GM12864 (cell line): ENCODE results near the gene OSBPL3.

Experiments
- DNase-seq: peaks from one replicate; pipeline ENCODE4 v3.0.0-alpha.2; 2011; ENCODE audit warnings: low read depth
- H3K4me3 ChIP-seq: 2 replicates; pipeline ENCODE4 v1.5.1; 2011; ENCODE audit warnings: mild to moderate bottlenecking, low read depth, low read length, control low read depth
- TF ChIP-seq, protein P1 (sequence below): IDR thresholded peaks from 2 replicates; pipeline ENCODE4 v1.5.1; 2011; ENCODE audit warnings: low read depth, mild to moderate bottlenecking, moderate library complexity, low read length, control low read depth, inconsistent platforms; ENCODE audit errors: missing control alignments

Gene OSBPL3

DNA sequence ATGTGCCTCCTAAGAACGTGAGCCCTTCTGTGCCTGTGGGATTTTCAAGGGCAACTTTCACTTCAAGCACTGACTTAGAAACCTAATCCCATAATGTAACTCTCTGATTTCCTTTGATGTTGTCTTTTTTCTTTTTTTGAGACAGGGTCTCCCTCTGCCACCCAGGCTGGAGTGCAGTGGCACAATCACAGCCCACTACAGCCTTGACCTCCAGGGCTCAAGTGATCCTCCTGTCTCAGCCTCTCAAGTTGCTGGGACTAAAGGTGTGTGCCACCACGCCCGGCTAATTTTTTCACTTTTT is 158.3 kb downstream of the OSBPL3 start:
- TF ChIP-seq, protein P1, sequence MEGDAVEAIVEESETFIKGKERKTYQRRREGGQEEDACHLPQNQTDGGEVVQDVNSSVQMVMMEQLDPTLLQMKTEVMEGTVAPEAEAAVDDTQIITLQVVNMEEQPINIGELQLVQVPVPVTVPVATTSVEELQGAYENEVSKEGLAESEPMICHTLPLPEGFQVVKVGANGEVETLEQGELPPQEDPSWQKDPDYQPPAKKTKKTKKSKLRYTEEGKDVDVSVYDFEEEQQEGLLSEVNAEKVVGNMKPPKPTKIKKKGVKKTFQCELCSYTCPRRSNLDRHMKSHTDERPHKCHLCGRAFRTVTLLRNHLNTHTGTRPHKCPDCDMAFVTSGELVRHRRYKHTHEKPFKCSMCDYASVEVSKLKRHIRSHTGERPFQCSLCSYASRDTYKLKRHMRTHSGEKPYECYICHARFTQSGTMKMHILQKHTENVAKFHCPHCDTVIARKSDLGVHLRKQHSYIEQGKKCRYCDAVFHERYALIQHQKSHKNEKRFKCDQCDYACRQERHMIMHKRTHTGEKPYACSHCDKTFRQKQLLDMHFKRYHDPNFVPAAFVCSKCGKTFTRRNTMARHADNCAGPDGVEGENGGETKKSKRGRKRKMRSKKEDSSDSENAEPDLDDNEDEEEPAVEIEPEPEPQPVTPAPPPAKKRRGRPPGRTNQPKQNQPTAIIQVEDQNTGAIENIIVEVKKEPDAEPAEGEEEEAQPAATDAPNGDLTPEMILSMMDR: no peak
- no peak overlapping the region for H3K4me3 ChIP-seq
- DNase-seq: no peak

DNA sequence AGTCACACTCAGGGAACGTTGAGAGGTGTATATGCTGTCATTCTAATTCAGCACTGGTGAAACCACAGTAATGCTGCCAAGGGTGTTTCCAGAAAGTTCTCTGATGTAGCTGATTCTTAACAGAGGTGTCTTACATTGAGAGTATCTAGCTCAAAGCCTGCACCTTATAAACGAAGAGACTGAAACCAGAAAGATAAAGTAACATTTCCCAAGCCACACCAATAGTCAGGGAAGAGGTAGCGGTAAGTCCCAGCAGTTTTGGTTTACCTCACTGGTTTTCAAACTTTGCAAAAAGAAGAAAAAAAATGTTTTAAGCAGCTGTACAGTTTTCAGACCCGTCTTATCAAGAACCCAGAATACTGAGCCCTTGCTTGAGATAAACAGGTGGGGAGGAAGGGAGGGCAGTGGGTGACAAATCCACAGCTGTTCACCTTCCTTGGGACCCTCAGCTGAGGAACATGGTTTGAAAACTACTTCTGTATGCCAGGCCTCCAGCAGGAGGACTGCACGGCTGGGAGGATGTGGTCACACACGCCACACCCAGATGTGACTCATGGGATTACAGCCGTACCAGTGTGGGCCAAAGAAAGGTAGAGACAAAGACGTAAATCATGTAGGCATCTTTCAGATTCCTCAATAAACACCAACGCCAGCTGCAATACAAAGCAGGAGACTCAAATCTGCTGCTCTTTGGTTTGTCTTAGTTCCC is 158.8 kb downstream of the OSBPL3 start:
- TF ChIP-seq, protein P1: peak; percentile 9
- DNase-seq: peak; percentile 74
- H3K4me3 ChIP-seq: no peak overlapping the region; the same call in 1 of the 2 replicates

DNA sequence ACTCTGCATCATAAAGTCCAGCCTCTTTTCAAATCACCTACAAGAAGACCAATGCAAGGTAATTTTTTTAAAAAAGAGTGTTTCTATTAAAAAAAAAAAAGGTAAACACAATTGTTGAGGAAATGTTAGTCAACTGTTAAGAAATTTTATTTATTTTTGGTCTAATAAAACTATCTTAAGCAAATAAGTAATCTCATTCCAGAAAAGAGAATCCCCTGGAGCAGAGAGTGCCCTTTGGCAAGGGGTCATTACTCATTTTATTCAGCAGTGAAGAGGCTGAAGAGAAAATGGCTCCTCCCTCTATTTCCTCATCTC is 159.3 kb downstream of the OSBPL3 start:
- TF ChIP-seq, protein P1: no peak
- no peak overlapping the region for H3K4me3 ChIP-seq
- no peak for DNase-seq

DNA sequence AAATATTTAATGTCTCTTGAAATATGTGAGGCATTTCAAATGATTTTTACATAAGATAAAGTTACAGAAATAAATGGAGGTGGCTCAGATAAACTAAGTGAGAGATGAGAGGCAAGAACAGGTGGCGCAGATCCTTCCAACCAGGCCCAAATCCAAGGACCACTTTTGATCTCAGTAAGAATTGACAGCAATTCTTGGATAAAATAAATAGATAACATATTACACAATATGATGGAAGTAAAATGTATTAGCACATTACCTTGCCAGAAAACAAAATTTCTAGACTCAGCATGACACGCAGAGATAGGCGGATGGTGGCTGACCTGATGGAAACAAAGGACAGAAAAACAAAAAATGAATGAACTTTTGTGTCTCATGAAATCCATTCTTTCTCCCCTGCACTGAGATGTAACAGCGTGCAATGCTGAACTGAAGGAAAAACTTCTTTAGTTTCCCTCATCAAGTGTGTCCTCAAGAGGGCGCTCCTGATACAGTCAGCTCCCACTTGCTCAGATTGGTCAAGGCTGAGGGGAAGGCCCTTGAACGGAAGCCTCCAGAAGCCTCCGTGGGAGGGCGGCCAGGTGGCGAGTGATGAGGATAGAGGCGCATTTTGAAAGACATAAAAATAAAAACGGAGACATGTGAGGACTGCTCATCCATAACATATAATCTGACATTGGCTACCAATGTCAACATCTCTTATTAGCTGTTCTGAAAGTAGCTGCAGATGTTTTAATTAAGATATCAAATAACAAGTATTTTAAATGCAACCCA is 159.9 kb downstream of the OSBPL3 start:
- TF ChIP-seq, protein P1: peak; percentile 84
- peak; percentile 82 for DNase-seq
- H3K4me3 ChIP-seq: no peak overlapping the region

DNA sequence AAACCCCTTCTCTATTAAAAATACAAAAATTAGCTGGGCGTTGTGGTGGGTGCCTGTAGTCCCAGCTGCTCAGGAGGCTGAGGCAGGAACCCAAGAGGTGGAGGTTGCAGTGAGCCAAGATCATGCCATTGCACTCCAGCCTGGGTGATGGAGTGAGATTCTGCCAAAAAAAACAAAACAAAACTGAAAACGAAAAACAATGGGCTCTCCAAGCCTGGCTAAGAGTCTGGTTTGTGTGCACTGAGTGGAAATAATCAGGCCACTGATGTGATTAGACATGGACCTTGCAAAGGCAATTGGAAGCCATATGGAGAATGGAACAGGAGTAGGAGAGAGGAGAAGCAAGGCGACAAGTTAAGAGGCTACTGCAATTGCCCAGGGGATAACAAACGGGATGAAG is 162.6 kb downstream of the OSBPL3 start:
- no peak overlapping the region for H3K4me3 ChIP-seq
- TF ChIP-seq, protein P1: no peak
- no peak for DNase-seq

DNA sequence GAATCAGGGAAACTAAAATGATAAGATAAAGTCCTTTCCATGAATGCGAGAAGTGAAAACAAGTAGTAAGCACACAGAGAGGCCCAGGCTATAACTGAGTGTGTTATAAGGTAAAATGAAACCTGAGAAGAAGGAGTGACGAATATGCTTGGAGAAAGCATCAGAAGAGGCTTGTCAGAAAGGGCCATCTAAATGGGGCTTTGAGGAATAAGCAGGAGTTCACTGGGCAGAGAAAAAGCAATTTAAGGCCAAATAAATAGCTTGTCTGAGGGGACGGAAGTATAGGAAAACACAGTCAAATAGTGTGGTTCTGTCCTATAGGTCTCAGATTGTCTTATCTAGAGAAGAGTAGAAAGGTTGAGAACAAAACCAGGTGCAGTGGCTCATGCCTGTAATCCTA is 163.1 kb downstream of the OSBPL3 start:
- H3K4me3 ChIP-seq: no peak overlapping the region
- no peak for DNase-seq
- TF ChIP-seq, protein P1: no peak
